ENCODE measurements around the gene RBM33. TPM values are rescaled to one million over a fixed set of nuclear protein-coding genes. Genes with fewer than 3 reads are reported as not detected.

Gene RBM33
- total and polyA plus RNA-seq, 2 of the 4 experiments (the other 2 are of a cell fraction): 7.3 to 10.8 TPM

- peaks cover 29% of the 10 kb centered on the region for H3K9me1 ChIP-seq (ENCODE audit: insufficient read depth, low read length)
- H2BK15ac ChIP-seq (ENCODE audit: low read depth, low read length): no peak overlapping the region
- in situ Hi-C loops (cut with MboI; ENCODE audit: low sequenced_read_pairs) (no loop called here), dilution Hi-C loops (cut with HindIII; ENCODE audit: low sequenced_read_pairs, unreplicated experiment) (no loop called here), intact Hi-C loops (cut with micrococcal nuclease) (no loop called here)
- H3K27ac ChIP-seq (ENCODE audit: insufficient read depth, low read length): peak overlapping the region; percentile 65; the same call in 1 of the 2 replicates
- H2BK20ac ChIP-seq (ENCODE audit: low read depth, low read length): peak overlapping the region; percentile 32; the same call in 1 of the 2 replicates
- H4K20me1 ChIP-seq (ENCODE audit: insufficient read depth, low read length): peaks cover 80% of the 10 kb centered on the region
- H4K8ac ChIP-seq (ENCODE audit: low read depth in 2 of 2, low read length in 2 of 2): peak overlapping the region in 1 of 2 experiments; percentile 69; a peak in 1 of 4 replicates
- peak; percentile 91 for ATAC-seq (ENCODE audit: low read depth)
- peak overlapping the region; percentile 18 for H3K56ac ChIP-seq (ENCODE audit: extremely low read depth, insufficient read depth, low read length)
- peak overlapping the region; percentile 70 for H3K14ac ChIP-seq (replicated peaks; ENCODE audit: low read depth, low read length)
- no peak overlapping the region for H3K9ac ChIP-seq (ENCODE audit: low read depth, low read length)
- H2AK5ac ChIP-seq (ENCODE audit: low read depth, low read length): 0 out of 2 replicates have a peak overlapping the region, but pooled peaks have one; percentile 41
- peak overlapping the region; percentile 87 for H3K4me2 ChIP-seq (ENCODE audit: low read depth, low read length)
- H3K4me3 ChIP-seq (ENCODE audit: insufficient read depth, low read depth, low read length): no peak overlapping the region
- 0 out of 2 replicates have a peak overlapping the region, but pooled peaks have one; percentile 16 for H2BK120ac ChIP-seq (ENCODE audit: low read depth, low read length)
- H3K23ac ChIP-seq (ENCODE audit: low read depth, low read length): peak overlapping the region; percentile 83; the same call in 1 of the 2 replicates
- peak; percentile 93 for DNase-seq
- ChIA-PET CTCF (interaction anchor here (1.1 to 1.4 kb wide), 2 partner anchors 9 to 11 kb away, joined by 5 to 6 read pairs; no protein-coding TSS in a partner anchor), POLR2A (ENCODE audit: unreplicated experiment) (no interaction called here)
- peak overlapping the region; percentile 16; the same call in 1 of the 2 replicates for H4K5ac ChIP-seq (ENCODE audit: low read depth, low read length)
- H2AK9ac ChIP-seq (replicated peaks; ENCODE audit: low read depth, low read length, poor library complexity): peak overlapping the region; percentile 87
- H3K4me1 ChIP-seq (ENCODE audit: control insufficient read depth, insufficient read depth, low read length): peaks cover 12% of the 10 kb centered on the region
- no CpG with 5 or more reads among the region's 3 CpGs for WGBS, 2 experiments (ENCODE audit: extremely low coverage in 2 of 2, insufficient read length in 1 of 2)
- TF ChIP-seq NFE2L2 (IDR thresholded peaks at IDR 0.05; ENCODE audit: low read depth, low read length) (no peak), CTCF (conservative IDR thresholded peaks at IDR 0.05; ENCODE audit: low read depth, low read length) (no peak), CHD1 (IDR thresholded peaks at IDR 0.05; ENCODE audit: low read depth, low read length) (no peak), BHLHE40 (IDR thresholded peaks at IDR 0.05; ENCODE audit: low read depth, low read length) (peak; percentile 92), RCOR1 (IDR thresholded peaks at IDR 0.05; ENCODE audit: insufficient replicate concordance, low read length) (no peak), MAZ (IDR thresholded peaks at IDR 0.05; ENCODE audit: borderline replicate concordance, low read depth, low read length) (no peak), RAD21 (IDR thresholded peaks at IDR 0.05; ENCODE audit: low read length) (no peak), MXI1 (IDR thresholded peaks at IDR 0.05; ENCODE audit: borderline replicate concordance, low read depth, low read length) (no peak), MAFK (IDR thresholded peaks at IDR 0.05; ENCODE audit: low read depth, low read length) (no peak), FOS (IDR thresholded peaks at IDR 0.05; ENCODE audit: low read depth, low read length) (peak; percentile 91), POLR2A (IDR thresholded peaks at IDR 0.05; ENCODE audit: low read depth, low read length) (no peak), ELK1 (IDR thresholded peaks at IDR 0.05; ENCODE audit: borderline replicate concordance, low read depth, low read length) (no peak), CEBPB (IDR thresholded peaks at IDR 0.05; ENCODE audit: low read depth, low read length) (peak; percentile 17; the same call in 1 of the 2 replicates), SMC3 (IDR thresholded peaks at IDR 0.05; ENCODE audit: low read depth, low read length) (no peak), RFX5 (IDR thresholded peaks at IDR 0.05; ENCODE audit: low read depth, low read length) (no peak), USF2 (IDR thresholded peaks at IDR 0.05; ENCODE audit: low read depth, low read length) (peak; percentile 88)
- H4K91ac ChIP-seq (ENCODE audit: insufficient read depth, low read depth, low read length): peak overlapping the region; percentile 71; the same call in 1 of the 2 replicates
- peak overlapping the region; percentile 42 for H3K18ac ChIP-seq (ENCODE audit: low read depth, low read length)
- no TSS peak for BruUV-seq (replicated peaks)
- peak overlapping the region; percentile 63 for H2BK5ac ChIP-seq (ENCODE audit: low read depth, low read length, poor library complexity, severe bottlenecking)
- no peak overlapping the region for H2AFZ ChIP-seq (replicated peaks; ENCODE audit: low read length, poor library complexity)
- no peaks in the 10 kb centered on the region for H3K9me3 ChIP-seq (ENCODE audit: control insufficient read depth, insufficient read depth, low read length)
- H3K4ac ChIP-seq (ENCODE audit: low read depth, low read length): peak overlapping the region; percentile 82
- H3K79me1 ChIP-seq (ENCODE audit: low read depth in 1 of 2, low read length in 2 of 2): peaks cover 12 to 64% of the 10 kb centered on the region in 2 experiments
- no peaks in the 10 kb centered on the region for H3K27me3 ChIP-seq (ENCODE audit: control insufficient read depth, insufficient read depth, low read length)
- peaks cover 3% of the 10 kb centered on the region; the same call in 1 of the 2 replicates for H3K36me3 ChIP-seq (ENCODE audit: control insufficient read depth, insufficient read depth, low read length)
Observed at GRCh38 chr7:155665957-155666287, 21.5 kb downstream of the RBM33 start.
